ENCODE results near the gene PDE4D. TPM values are rescaled to one million over a fixed set of nuclear protein-coding genes. Genes with fewer than 3 reads are reported as not detected.

Gene PDE4D
- total RNA-seq, 1 experiment from 2014 or later: 2.1 TPM

- Histone ChIP-seq H3K23me2 (ENCODE audit: insufficient read length, low read depth, low read length, poor library complexity, severe bottlenecking) (no peaks in the 10 kb centered on the region), H2BK15ac (ENCODE audit: low read depth, low read length) (no peak overlapping the region), H3K27me3 (ENCODE audit: insufficient read depth, low read length) (no peaks in the 10 kb centered on the region), H4K20me1 (ENCODE audit: control insufficient read depth, insufficient read depth, insufficient read length) (no peaks in the 10 kb centered on the region), H3K4ac (ENCODE audit: low read depth, low read length) (no peak overlapping the region), H3K9ac (ENCODE audit: extremely low read depth, insufficient read length, low read length) (no peak overlapping the region), H3K14ac (ENCODE audit: insufficient read depth, low read length) (no peak overlapping the region), H3K56ac (ENCODE audit: insufficient read length, low read depth, low read length) (no peak overlapping the region), H2BK120ac (ENCODE audit: low read depth, low read length, poor library complexity, severe bottlenecking) (no peak overlapping the region), H4K8ac (replicated peaks; ENCODE audit: insufficient read length, low read depth, low read length) (no peak overlapping the region), H3K79me1 (ENCODE audit: insufficient read depth, low read depth, low read length, poor library complexity, severe bottlenecking) (no peaks in the 10 kb centered on the region), H3K23ac (ENCODE audit: insufficient read length, low read depth, low read length) (no peak overlapping the region), H3T11ph (ENCODE audit: low read length) (no peak overlapping the region), H3K18ac (ENCODE audit: insufficient read length, low read depth, low read length) (no peak overlapping the region), H2BK5ac (ENCODE audit: insufficient read length, low read length) (no peak overlapping the region), H2AK5ac (ENCODE audit: insufficient read length, low read length) (no peak overlapping the region), H3K9me3 (ENCODE audit: control insufficient read depth, low read depth, low read length) (no peaks in the 10 kb centered on the region), H2BK20ac (ENCODE audit: low read depth, low read length, poor library complexity, severe bottlenecking) (no peak overlapping the region), H4K5ac (ENCODE audit: insufficient read length, low read depth, low read length) (no peak overlapping the region), H3K4me2 (ENCODE audit: insufficient read depth, insufficient read length, low read length) (no peak overlapping the region), H3K79me2 (ENCODE audit: insufficient read depth, low read length) (no peaks in the 10 kb centered on the region), H4K91ac (ENCODE audit: insufficient read length, low read depth, low read length) (no peak overlapping the region), H2BK12ac (ENCODE audit: insufficient read length, low read depth, low read length) (no peak overlapping the region), H3K27ac (ENCODE audit: insufficient read length, low read depth, low read length) (no peak overlapping the region), H3K4me1 (ENCODE audit: insufficient read depth, low read length) (no peaks in the 10 kb centered on the region), H2AFZ (ENCODE audit: low read length) (no peak overlapping the region)
- no peak overlapping the region; a peak in 1 of 7 replicates for H3K27ac Mint-ChIP-seq
- no peak for DNase-seq
- no peak overlapping the region for H3K4me3 Mint-ChIP-seq
- H3K36me3 Mint-ChIP-seq (ENCODE audit: insufficient read depth in 1 of 3, low read depth in 3 of 3): no peaks in the 10 kb centered on the region
- no peaks in the 10 kb centered on the region for H3K4me1 Mint-ChIP-seq
- TF ChIP-seq CTCF (conservative IDR thresholded peaks at IDR 0.05): no peak
- H3K9me3 Mint-ChIP-seq: no peaks in the 10 kb centered on the region; a peak in 1 of 5 replicates
- no peaks in the 10 kb centered on the region for H3K27me3 Mint-ChIP-seq (ENCODE audit: low read depth)
- WGBS (ENCODE audit: extremely low coverage, insufficient read length, low lambda C conversion rate): no CpG with 5 or more reads among the region's 3 CpGs
Measured at GRCh38 chr5:59051951-59052350, 841.6 kb downstream of the PDE4D start.
